IPS DF 19.7 (cell line): Measurements from ENCODE around the gene EEPD1.

Experiments used
- DNase-seq: peaks from one replicate; pipeline ENCODE4 v3.0.0-alpha.2; 2013; ENCODE audit warnings: low read depth, low spot score

The EEPD1 gene

GRCh38 chr7:36279200-36279925 is 126.3 kb downstream of the EEPD1 start:
- no peak for DNase-seq

GRCh38 chr7:36279926-36280315 is 126.9 kb downstream of the EEPD1 start:
- no peak for DNase-seq

DNA sequence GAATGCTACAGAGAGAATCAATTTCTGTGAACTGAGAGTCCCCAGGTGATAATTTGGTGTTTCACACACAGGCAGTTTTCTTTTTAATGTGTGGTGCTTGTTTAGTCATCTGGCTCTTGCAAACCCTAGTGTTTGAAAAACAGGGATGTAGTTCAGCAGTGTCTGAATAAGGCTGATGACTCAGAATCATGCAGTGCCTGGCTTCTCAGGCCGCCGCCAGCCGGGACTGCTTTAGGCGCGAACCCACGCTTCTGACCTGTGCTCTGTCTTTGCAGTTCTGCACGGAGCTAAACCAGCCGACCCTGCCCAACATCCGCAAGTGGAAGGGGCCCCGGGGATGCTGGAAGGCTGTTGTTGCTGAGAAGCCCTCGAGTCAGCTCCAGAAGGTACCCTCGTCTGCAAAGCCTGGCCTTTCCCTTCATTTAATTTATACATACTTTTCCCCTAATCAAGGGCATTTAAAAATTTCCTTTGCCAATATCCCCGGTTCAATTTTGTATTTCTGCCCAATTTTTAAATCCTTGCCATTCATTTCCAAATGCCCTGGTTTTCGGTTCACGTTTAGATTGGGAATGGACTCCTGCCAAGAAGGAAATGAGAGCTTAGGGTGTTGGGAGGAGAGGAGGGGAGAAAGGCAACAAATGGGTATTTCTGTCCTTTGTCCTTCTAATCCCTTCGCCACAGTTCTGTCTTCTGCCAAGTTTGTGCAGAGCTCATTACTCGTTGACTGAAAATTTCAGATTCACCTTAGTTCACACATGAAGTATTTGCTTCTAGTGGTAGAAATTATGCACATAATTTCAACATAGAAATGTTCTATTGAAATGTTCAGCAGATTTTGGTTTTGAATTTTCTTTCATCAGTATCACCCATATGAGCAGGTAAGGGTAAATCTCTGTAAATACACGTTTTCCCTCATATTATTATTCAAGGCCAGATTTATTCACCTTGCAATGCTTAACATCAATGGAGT is 128.1 kb downstream of the EEPD1 start:
- no peak for DNase-seq

GRCh38 chr7:36281945-36282717 is 129.1 kb downstream of the EEPD1 start:
- no peak for DNase-seq

- no peak for DNase-seq
Observed at GRCh38 chr7:36283181-36283580, 130.1 kb downstream of the EEPD1 start.

- DNase-seq: no peak
Observed at GRCh38 chr7:36283711-36284130, 130.7 kb downstream of the EEPD1 start.

DNA sequence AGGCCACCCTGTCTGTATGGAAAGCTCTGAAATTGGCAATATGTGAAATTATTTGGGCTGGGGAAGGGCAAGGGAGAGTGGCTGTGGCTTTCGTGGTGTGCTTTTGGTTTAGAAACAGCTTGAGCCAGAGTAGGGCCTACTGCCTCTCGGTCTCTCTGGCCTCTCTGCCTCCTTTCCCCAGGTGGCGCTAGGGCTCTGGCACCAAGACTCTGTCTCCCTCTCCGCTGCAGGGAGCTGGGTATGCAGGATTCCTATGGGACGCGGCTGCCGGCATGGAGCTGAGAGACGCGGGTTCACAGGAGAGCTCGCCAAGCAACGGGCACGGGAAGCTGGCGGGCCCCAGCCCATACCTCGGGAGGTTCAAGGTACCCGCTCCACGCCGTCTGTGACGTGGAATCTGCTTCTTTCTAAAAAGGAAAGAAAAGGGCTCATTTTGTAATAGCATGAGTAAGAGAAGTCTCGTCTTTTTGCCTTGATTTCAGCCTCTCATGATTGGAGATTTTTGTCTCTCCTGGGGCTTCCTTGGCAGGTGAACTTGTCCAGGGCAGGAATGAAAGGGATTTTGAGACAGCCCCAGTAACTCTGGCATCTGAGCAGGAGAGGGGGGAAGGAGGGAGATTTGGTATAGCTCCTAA is 131.5 kb downstream of the EEPD1 start:
- no peak for DNase-seq

DNA sequence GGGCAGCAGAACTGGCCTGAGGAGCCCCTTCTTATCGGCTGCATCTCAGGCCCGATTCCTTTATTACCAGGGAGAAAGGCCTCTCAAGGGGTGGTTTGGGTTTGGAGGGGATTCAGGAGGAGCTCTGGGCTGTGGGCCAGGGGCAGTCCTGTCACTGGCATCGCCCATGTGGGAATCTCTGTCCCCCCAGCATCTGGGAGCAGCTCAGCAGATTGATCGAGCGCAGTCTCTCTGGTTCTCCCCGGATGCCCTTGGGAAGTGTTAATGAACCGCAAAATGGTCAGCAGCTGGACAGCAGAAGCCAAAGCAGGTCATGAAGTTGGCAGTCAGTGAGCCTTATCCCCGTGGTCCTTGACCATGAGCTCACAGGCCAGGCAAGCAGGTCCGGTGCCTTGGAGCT is 132.2 kb downstream of the EEPD1 start:
- DNase-seq: no peak

DNA sequence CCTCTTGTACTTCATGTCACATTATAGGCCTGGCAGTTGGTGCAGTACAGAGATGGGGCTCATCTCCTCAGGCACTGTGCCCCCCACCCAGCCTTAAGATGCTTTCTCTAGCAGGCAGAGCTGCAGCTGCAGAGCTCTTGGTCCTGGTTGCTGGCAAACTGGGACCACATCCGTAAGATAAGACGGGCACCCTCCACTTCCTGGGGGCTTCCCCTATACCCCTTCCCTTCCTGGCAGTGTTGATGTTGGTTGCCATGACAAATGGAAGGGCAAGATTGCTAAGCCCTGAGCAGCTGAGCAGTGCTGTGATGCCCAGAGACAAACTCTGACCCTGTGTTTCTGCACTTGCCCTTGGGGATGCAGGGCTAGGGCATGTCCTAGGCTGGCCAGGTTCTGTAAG is 133.2 kb downstream of the EEPD1 start:
- no peak for DNase-seq

DNA sequence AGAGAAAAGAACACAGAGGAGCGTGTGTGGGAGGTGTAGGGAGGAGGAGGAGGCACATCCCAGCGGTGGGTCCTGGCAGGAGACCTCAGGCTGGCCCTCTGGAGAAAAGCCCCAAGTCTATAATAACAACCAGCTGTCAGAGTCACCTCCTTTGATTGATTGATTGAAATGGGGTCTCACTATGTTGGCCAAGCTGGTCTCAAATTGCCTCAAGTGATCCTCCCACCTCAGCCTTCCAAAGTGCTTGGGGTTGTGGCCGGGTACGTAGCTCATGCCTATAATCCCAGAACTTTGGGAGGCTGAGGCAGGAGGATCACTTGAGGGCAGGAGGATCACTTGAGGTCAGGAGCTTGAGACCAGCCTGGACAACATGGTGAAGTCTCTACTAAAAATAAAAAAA is 133.6 kb downstream of the EEPD1 start:
- no peak for DNase-seq

DNA sequence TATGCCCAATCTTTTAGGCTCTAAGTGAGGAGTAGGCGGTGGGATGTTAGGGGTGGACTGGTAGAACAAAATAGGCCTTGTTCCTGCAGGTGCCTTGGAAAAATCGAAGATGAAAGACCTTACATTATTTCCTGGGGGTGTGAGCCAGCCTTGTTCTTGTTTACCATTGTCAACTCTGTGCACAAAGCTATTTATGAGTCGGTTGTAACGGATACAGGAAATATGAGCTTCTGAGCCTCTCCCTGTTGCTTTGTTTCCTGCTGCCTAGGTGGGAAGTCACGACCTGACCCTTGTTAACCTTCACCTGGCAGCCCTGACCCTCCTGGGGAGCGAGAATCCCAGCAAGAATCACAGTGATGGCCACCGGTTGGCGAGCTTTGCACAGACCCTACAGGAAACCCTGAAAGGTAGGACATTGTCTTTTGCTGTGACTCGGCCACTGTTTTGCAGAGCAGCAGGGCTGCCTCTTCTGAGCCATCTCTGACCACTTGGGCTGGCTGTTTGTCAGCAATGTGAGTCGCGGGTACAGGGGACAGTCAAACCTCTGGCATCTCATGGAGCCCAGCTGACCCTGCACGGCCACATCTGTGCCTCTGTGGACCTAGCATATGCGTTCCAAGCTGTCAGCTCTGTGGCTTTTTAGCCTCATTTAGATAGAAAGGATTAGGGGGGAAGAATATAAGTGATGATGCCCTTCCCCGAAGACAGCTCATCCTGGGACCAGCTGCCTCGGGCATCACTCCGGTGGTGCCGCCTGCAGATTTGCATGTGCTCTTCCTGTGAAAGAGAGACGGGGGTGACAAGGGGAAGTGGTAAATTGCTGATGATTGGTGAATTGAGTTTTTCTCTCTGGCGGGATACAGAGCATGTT is 134.6 kb downstream of the EEPD1 start:
- DNase-seq: no peak

- no peak for DNase-seq
Observed at GRCh38 chr7:36288501-36288900, 135.4 kb downstream of the EEPD1 start.

DNA sequence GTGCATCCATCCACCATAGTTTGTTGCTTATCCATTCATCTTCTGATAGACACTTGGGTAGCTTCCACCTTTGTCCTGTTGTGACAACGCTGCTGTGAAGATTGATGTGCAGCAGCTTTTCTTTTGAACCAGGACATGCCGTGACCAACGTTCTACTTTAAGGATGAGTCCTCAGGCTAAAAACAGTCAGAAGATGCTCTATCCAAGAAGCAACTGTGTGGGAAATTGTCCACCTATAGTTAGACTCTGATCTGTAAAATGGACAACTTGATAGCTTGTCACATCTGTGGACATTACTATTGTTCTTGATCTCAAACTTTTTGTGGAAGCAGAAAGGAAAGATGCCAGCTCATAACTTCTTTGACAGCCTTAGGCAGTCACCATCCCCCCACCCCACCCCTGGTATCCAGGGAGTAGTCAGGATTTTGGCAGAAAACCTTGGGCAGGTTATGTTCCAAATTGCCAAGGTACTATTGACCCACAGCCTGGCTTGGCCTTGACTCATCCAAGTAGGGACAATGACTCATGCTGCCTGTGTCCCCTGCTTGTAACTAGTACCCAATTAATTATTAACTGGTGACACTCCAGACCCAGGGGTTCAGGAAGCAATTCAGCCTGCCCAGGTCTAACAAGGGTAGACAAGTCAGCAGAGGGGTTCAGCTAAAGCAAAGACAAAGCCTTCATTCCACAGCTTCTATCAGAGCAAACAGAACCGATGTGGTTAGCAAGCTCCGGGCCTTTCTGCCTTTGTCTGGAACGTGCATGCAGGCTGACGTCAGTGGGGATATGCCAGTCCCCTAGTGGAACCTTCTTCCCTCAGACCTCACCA is 137.0 kb downstream of the EEPD1 start:
- DNase-seq: no peak

- no peak for DNase-seq
Observed at GRCh38 chr7:36291387-36292316, 138.6 kb downstream of the EEPD1 start.

GRCh38 chr7:36295090-36295489 is 142.0 kb downstream of the EEPD1 start:
- DNase-seq: no peak

DNA sequence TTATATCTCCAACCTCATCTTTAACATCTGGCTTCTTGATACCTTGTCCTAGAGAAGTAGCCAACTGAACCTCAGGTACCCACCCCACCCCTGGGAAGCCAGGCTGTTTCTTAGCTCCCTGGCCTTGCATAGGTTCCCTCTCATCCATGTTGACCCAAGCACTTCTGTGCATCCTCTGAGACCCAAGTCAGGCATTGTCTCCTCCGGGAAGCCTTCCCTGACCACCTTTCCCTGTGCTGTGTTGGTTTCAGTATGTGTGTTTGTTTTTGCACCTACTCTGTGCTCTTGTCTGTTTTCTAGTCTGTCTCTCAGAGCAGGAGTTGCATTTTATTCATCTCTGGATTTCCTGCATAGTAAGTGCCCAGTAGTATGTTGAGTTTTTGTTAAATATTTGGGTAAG is 143.2 kb downstream of the EEPD1 start:
- no peak for DNase-seq

- no peak for DNase-seq
Observed at GRCh38 chr7:36297364-36298009, 144.4 kb downstream of the EEPD1 start.

DNA sequence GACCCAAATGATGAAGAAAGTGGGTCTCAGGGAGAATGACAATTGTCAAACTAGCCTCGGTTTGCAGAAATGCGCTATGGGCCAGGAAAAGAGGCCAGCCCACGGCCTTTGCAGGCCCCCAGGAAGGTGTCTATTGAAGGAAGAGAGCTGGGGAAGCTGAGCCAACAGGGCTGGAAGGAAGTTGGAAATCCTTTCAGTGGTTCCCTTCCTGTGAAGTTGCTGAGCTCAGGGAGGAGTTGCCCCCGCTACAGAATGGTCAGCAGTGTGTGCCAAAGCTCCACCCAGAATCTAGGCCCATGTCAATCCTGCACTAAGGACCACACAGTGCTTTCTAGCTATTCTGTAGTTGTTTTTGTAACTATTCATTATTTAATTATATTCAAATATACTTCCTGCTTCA is 145.1 kb downstream of the EEPD1 start:
- DNase-seq: no peak
